Measurements from ENCODE around the gene STARD13.

STARD13 gene

GRCh38 chr13:33285420-33286124, at the start of gene STARD13:
TSS of gene STARD13 (minus strand) at chr13:33285755. CDS start at chr13:33285638, 117 bp downstream.
- peak within 1 kb of the TSS; percentile 47 for H3K4me3 ChIP-seq (ENCODE audit: insufficient read length, low read depth)
- no peaks in the 10 kb centered on the region for H3K9me3 ChIP-seq (ENCODE audit: insufficient read depth, low read length)
- H3K36me3 ChIP-seq (ENCODE audit: insufficient read depth, insufficient read length, low read length): no peaks in the 10 kb centered on the region
- TF ChIP-seq ZNF274 (IDR thresholded peaks at IDR 0.05; ENCODE audit: low read depth, low read length): no peak
- TF ChIP-seq SUZ12 (IDR thresholded peaks at IDR 0.05; ENCODE audit: extremely low read depth, insufficient read depth, insufficient read length): no peak
- no peak for TF ChIP-seq YY1 (IDR thresholded peaks at IDR 0.05; ENCODE audit: insufficient read depth, insufficient read length)
- H3K4me1 ChIP-seq (ENCODE audit: insufficient read depth, insufficient read length): no peaks in the 10 kb centered on the region
- H3K27me3 ChIP-seq (ENCODE audit: insufficient read depth, insufficient read length): no peaks in the 10 kb centered on the region
- peak within 1 kb of the TSS; percentile 78 for H3K9ac ChIP-seq (ENCODE audit: insufficient read length, low read depth)
- peak; percentile 81 for DNase-seq (ENCODE audit: low read depth, low spot score)

GRCh38 chr13:33334831-33335230, 49.3 kb upstream of the STARD13 start:
- H3K4me3 ChIP-seq (ENCODE audit: insufficient read length, low read depth): no peak overlapping the region
- no peak overlapping the region for H3K9ac ChIP-seq (ENCODE audit: insufficient read length, low read depth)
- TF ChIP-seq YY1 (IDR thresholded peaks at IDR 0.05; ENCODE audit: insufficient read depth, insufficient read length): no peak
- no peak for TF ChIP-seq ZNF274 (IDR thresholded peaks at IDR 0.05; ENCODE audit: low read depth, low read length)
- no peak for TF ChIP-seq SUZ12 (IDR thresholded peaks at IDR 0.05; ENCODE audit: extremely low read depth, insufficient read depth, insufficient read length)
- no peaks in the 10 kb centered on the region for H3K27me3 ChIP-seq (ENCODE audit: insufficient read depth, insufficient read length)
- no peaks in the 10 kb centered on the region for H3K36me3 ChIP-seq (ENCODE audit: insufficient read depth, insufficient read length, low read length)
- no peaks in the 10 kb centered on the region for H3K9me3 ChIP-seq (ENCODE audit: insufficient read depth, low read length)
- DNase-seq (ENCODE audit: low read depth, low spot score): no peak
- no peaks in the 10 kb centered on the region for H3K4me1 ChIP-seq (ENCODE audit: insufficient read depth, insufficient read length)

- Histone ChIP-seq H3K36me3 (ENCODE audit: insufficient read depth, insufficient read length, low read length) (no peaks in the 10 kb centered on the region), H3K4me1 (ENCODE audit: insufficient read depth, insufficient read length) (no peaks in the 10 kb centered on the region), H3K27me3 (ENCODE audit: insufficient read depth, insufficient read length) (no peaks in the 10 kb centered on the region), H3K9ac (ENCODE audit: insufficient read length, low read depth) (no peak overlapping the region), H3K9me3 (ENCODE audit: insufficient read depth, low read length) (no peaks in the 10 kb centered on the region), H3K4me3 (ENCODE audit: insufficient read length, low read depth) (no peak overlapping the region)
- DNase-seq (ENCODE audit: low read depth, low spot score): no peak
- TF ChIP-seq SUZ12 (IDR thresholded peaks at IDR 0.05; ENCODE audit: extremely low read depth, insufficient read depth, insufficient read length): no peak
- TF ChIP-seq ZNF274 (IDR thresholded peaks at IDR 0.05; ENCODE audit: low read depth, low read length): no peak
Observed at GRCh38 chr13:33331962-33332361, 46.4 kb upstream of the STARD13 start.

- Histone ChIP-seq H3K4me3 (ENCODE audit: insufficient read length, low read depth) (no peak overlapping the region), H3K4me1 (ENCODE audit: insufficient read depth, insufficient read length) (no peaks in the 10 kb centered on the region), H3K27me3 (ENCODE audit: insufficient read depth, insufficient read length) (no peaks in the 10 kb centered on the region), H3K9ac (ENCODE audit: insufficient read length, low read depth) (no peak overlapping the region), H3K9me3 (ENCODE audit: insufficient read depth, low read length) (no peaks in the 10 kb centered on the region), H3K36me3 (ENCODE audit: insufficient read depth, insufficient read length, low read length) (no peaks in the 10 kb centered on the region)
- no peak for DNase-seq (ENCODE audit: low read depth, low spot score)
- TF ChIP-seq YY1 (IDR thresholded peaks at IDR 0.05; ENCODE audit: insufficient read depth, insufficient read length): no peak
- TF ChIP-seq ZNF274 (IDR thresholded peaks at IDR 0.05; ENCODE audit: low read depth, low read length): no peak
- TF ChIP-seq SUZ12 (IDR thresholded peaks at IDR 0.05; ENCODE audit: extremely low read depth, insufficient read depth, insufficient read length): no peak
Observed at GRCh38 chr13:33330483-33330882, 44.9 kb upstream of the STARD13 start.

- no peak for TF ChIP-seq ZNF274 (IDR thresholded peaks at IDR 0.05; ENCODE audit: low read depth, low read length)
- no peak for TF ChIP-seq YY1 (IDR thresholded peaks at IDR 0.05; ENCODE audit: insufficient read depth, insufficient read length)
- no peak for TF ChIP-seq SUZ12 (IDR thresholded peaks at IDR 0.05; ENCODE audit: extremely low read depth, insufficient read depth, insufficient read length)
- Histone ChIP-seq H3K36me3 (ENCODE audit: insufficient read depth, insufficient read length, low read length) (no peaks in the 10 kb centered on the region), H3K9ac (ENCODE audit: insufficient read length, low read depth) (no peak overlapping the region), H3K4me1 (ENCODE audit: insufficient read depth, insufficient read length) (no peaks in the 10 kb centered on the region), H3K9me3 (ENCODE audit: insufficient read depth, low read length) (no peaks in the 10 kb centered on the region), H3K27me3 (ENCODE audit: insufficient read depth, insufficient read length) (no peaks in the 10 kb centered on the region), H3K4me3 (ENCODE audit: insufficient read length, low read depth) (no peak overlapping the region)
- DNase-seq (ENCODE audit: low read depth, low spot score): no peak
Observed at GRCh38 chr13:33328701-33329100, 43.1 kb upstream of the STARD13 start.

- TF ChIP-seq YY1 (IDR thresholded peaks at IDR 0.05; ENCODE audit: insufficient read depth, insufficient read length) (no peak), ZNF274 (IDR thresholded peaks at IDR 0.05; ENCODE audit: low read depth, low read length) (no peak), SUZ12 (IDR thresholded peaks at IDR 0.05; ENCODE audit: extremely low read depth, insufficient read depth, insufficient read length) (no peak)
- H3K27me3 ChIP-seq (ENCODE audit: insufficient read depth, insufficient read length): no peaks in the 10 kb centered on the region
- H3K9ac ChIP-seq (ENCODE audit: insufficient read length, low read depth): no peak overlapping the region
- no peaks in the 10 kb centered on the region for H3K4me1 ChIP-seq (ENCODE audit: insufficient read depth, insufficient read length)
- no peak overlapping the region for H3K4me3 ChIP-seq (ENCODE audit: insufficient read length, low read depth)
- H3K9me3 ChIP-seq (ENCODE audit: insufficient read depth, low read length): no peaks in the 10 kb centered on the region
- no peak for DNase-seq (ENCODE audit: low read depth, low spot score)
- H3K36me3 ChIP-seq (ENCODE audit: insufficient read depth, insufficient read length, low read length): no peaks in the 10 kb centered on the region
Observed at GRCh38 chr13:33326723-33327122, 41.2 kb upstream of the STARD13 start.

GRCh38 chr13:33326246-33326645, 40.7 kb upstream of the STARD13 start:
- Histone ChIP-seq H3K36me3 (ENCODE audit: insufficient read depth, insufficient read length, low read length) (no peaks in the 10 kb centered on the region), H3K9ac (ENCODE audit: insufficient read length, low read depth) (no peak overlapping the region), H3K9me3 (ENCODE audit: insufficient read depth, low read length) (no peaks in the 10 kb centered on the region), H3K4me3 (ENCODE audit: insufficient read length, low read depth) (no peak overlapping the region), H3K4me1 (ENCODE audit: insufficient read depth, insufficient read length) (no peaks in the 10 kb centered on the region), H3K27me3 (ENCODE audit: insufficient read depth, insufficient read length) (no peaks in the 10 kb centered on the region)
- TF ChIP-seq SUZ12 (IDR thresholded peaks at IDR 0.05; ENCODE audit: extremely low read depth, insufficient read depth, insufficient read length) (no peak), YY1 (IDR thresholded peaks at IDR 0.05; ENCODE audit: insufficient read depth, insufficient read length) (no peak), ZNF274 (IDR thresholded peaks at IDR 0.05; ENCODE audit: low read depth, low read length) (no peak)
- no peak for DNase-seq (ENCODE audit: low read depth, low spot score)

Measured in NT2/D1 (cell line).